ENCODE data around the gene TBC1D22A.

- TF ChIP-seq, protein P1, sequence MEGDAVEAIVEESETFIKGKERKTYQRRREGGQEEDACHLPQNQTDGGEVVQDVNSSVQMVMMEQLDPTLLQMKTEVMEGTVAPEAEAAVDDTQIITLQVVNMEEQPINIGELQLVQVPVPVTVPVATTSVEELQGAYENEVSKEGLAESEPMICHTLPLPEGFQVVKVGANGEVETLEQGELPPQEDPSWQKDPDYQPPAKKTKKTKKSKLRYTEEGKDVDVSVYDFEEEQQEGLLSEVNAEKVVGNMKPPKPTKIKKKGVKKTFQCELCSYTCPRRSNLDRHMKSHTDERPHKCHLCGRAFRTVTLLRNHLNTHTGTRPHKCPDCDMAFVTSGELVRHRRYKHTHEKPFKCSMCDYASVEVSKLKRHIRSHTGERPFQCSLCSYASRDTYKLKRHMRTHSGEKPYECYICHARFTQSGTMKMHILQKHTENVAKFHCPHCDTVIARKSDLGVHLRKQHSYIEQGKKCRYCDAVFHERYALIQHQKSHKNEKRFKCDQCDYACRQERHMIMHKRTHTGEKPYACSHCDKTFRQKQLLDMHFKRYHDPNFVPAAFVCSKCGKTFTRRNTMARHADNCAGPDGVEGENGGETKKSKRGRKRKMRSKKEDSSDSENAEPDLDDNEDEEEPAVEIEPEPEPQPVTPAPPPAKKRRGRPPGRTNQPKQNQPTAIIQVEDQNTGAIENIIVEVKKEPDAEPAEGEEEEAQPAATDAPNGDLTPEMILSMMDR (IDR thresholded peaks at IDR 0.05): no peak
- no peak for TF ChIP-seq POLR2A (IDR thresholded peaks at IDR 0.05)
Observed at GRCh38 chr22:46922037-46922436, 159.6 kb downstream of the TBC1D22A start.
